WTC11 (cell line): ENCODE results near the gene IL4R. TPM values are rescaled to one million over a fixed set of nuclear protein-coding genes. Genes with fewer than 3 reads are reported as not detected.

Experiments
- ATAC-seq: fragments of 200-7000 bp; cut with Tn5 transposase; 2 replicates; pipeline ENCODE4 v1.10.0; 2021; ENCODE audit warnings: mild to moderate bottlenecking, moderate library complexity
- CTCF ChIA-PET: fragments of 300-600 bp; sonication (Branson Sonifier 250); formaldehyde crosslinking; loops from one replicate; lab custom pipeline; 2021; ENCODE audit warnings: antibody characterized with exemption; lab: Charles Lee
- POLR2A ChIA-PET: fragments of 350-600 bp; sonication (Branson Sonifier 250); formaldehyde crosslinking; loops from one replicate; lab custom pipeline; 2021; ENCODE audit warnings: antibody characterized with exemption; lab: Charles Lee
- DNase-seq: peaks from one replicate; pipeline ENCODE4 v3.0.0; 2021; ENCODE audit warnings: low spot score
- H3K27ac Mint-ChIP-seq: 2 replicates; pipeline ENCODE4 v1.8.0; 2021; ENCODE audit warnings: mixed read lengths
- H3K27me3 Mint-ChIP-seq: 2 replicates; pipeline ENCODE4 v1.8.0; 2021; ENCODE audit warnings: low read depth, mild to moderate bottlenecking, moderate library complexity, mixed read lengths
- H3K36me3 Mint-ChIP-seq: 2 replicates; pipeline ENCODE4 v1.8.0; 2021; ENCODE audit warnings: mixed read lengths
- H3K4me1 Mint-ChIP-seq: 2 replicates; pipeline ENCODE4 v1.8.0; 2022; ENCODE audit warnings: mixed read lengths
- H3K4me3 Mint-ChIP-seq: 2 replicates; pipeline ENCODE4 v1.8.0; 2021; ENCODE audit warnings: mild to moderate bottlenecking, moderate library complexity, mixed read lengths
- H3K9me3 Mint-ChIP-seq: 2 replicates; pipeline ENCODE4 v1.8.0; 2021; ENCODE audit warnings: mixed read lengths
- ATF3 ChIP-seq: sonication (generic); formaldehyde crosslinking; conservative IDR thresholded peaks from 2 replicates; pipeline ENCODE4 v1.8.1; 2022; ENCODE audit warnings: mild to moderate bottlenecking, missing genetic modification reagents
- CBFB ChIP-seq: sonication (generic); formaldehyde crosslinking; IDR thresholded peaks from 2 replicates; pipeline ENCODE4 v1.8.1; 2022; ENCODE audit warnings: mild to moderate bottlenecking, low read depth, missing genetic modification reagents
- CREB1 ChIP-seq: sonication (generic); formaldehyde crosslinking; IDR thresholded peaks from 2 replicates; pipeline ENCODE4 v1.8.0; 2023; ENCODE audit warnings: mild to moderate bottlenecking, missing genetic modification reagents
- CTCF ChIP-seq: fragments of 200-600 bp; IDR thresholded peaks from 2 replicates; pipeline ENCODE4 v1.8.0; 2022; ENCODE audit warnings: antibody characterized with exemption
- ELF4 ChIP-seq: sonication (generic); formaldehyde crosslinking; IDR thresholded peaks from 2 replicates; pipeline ENCODE4 v1.8.1; 2022; ENCODE audit warnings: low read depth, mild to moderate bottlenecking, moderate library complexity, missing genetic modification reagents
- FOXP4 ChIP-seq: sonication (generic); formaldehyde crosslinking; IDR thresholded peaks from 2 replicates; pipeline ENCODE4 v1.8.0; 2022; ENCODE audit warnings: mild to moderate bottlenecking, missing genetic modification reagents
- IRF1 ChIP-seq: sonication (generic); formaldehyde crosslinking; IDR thresholded peaks from 2 replicates; pipeline ENCODE4 v1.8.0; 2023; ENCODE audit warnings: missing genetic modification reagents
- KAT7 ChIP-seq: sonication (generic); formaldehyde crosslinking; IDR thresholded peaks from 2 replicates; pipeline ENCODE4 v1.8.1; 2023; ENCODE audit warnings: missing genetic modification reagents, mild to moderate bottlenecking, borderline replicate concordance
- MXD4 ChIP-seq: fragments of 250-450 bp; sonication (Bioruptor Pico); IDR thresholded peaks from 2 replicates; pipeline ENCODE4 v1.8.0; 2021; ENCODE audit warnings: mild to moderate bottlenecking, moderate library complexity, borderline replicate concordance
- NR2C2 ChIP-seq: sonication (generic); formaldehyde crosslinking; IDR thresholded peaks from 2 replicates; pipeline ENCODE4 v1.8.0; 2022; ENCODE audit warnings: mild to moderate bottlenecking, missing genetic modification reagents
- NR3C1 ChIP-seq: sonication (generic); formaldehyde crosslinking; conservative IDR thresholded peaks from 2 replicates; pipeline ENCODE4 v1.8.1; 2023; ENCODE audit warnings: low read depth, mild to moderate bottlenecking, missing genetic modification reagents
- SMAD3 ChIP-seq: sonication (generic); formaldehyde crosslinking; IDR thresholded peaks from 2 replicates; pipeline ENCODE4 v1.8.0; 2022; ENCODE audit warnings: missing genetic modification reagents, mild to moderate bottlenecking, borderline replicate concordance
- STAT6 ChIP-seq: sonication (generic); formaldehyde crosslinking; conservative IDR thresholded peaks from 2 replicates; pipeline ENCODE4 v1.8.1; 2023; ENCODE audit warnings: mild to moderate bottlenecking, low read depth, missing genetic modification reagents, moderate library complexity
- TP53 ChIP-seq: sonication (generic); formaldehyde crosslinking; IDR thresholded peaks from 2 replicates; pipeline ENCODE4 v1.8.1; 2023; ENCODE audit warnings: mild to moderate bottlenecking, missing genetic modification reagents
- USF1 ChIP-seq: sonication (generic); formaldehyde crosslinking; IDR thresholded peaks from 2 replicates; pipeline ENCODE4 v1.8.0; 2022; ENCODE audit warnings: mild to moderate bottlenecking, missing genetic modification reagents
- USF2 ChIP-seq: sonication (generic); formaldehyde crosslinking; IDR thresholded peaks from 2 replicates; pipeline ENCODE4 v1.8.1; 2023; ENCODE audit warnings: mild to moderate bottlenecking, missing genetic modification reagents, moderate library complexity
- ZBTB43 ChIP-seq: sonication (generic); formaldehyde crosslinking; IDR thresholded peaks from 2 replicates; pipeline ENCODE4 v1.8.1; 2023; ENCODE audit warnings: mild to moderate bottlenecking, missing genetic modification reagents
- ZMAT4 ChIP-seq: fragments of 250-450 bp; sonication (Bioruptor Pico); IDR thresholded peaks from 2 replicates; pipeline ENCODE4 v1.9.0; 2021; ENCODE audit warnings: mild to moderate bottlenecking
- ZNF138 ChIP-seq: sonication (generic); formaldehyde crosslinking; conservative IDR thresholded peaks from 2 replicates; pipeline ENCODE4 v1.8.1; 2022; ENCODE audit warnings: mild to moderate bottlenecking, moderate library complexity, missing genetic modification reagents
- ZNF232 ChIP-seq: sonication (generic); formaldehyde crosslinking; IDR thresholded peaks from 2 replicates; pipeline ENCODE4 v1.8.0; 2022; ENCODE audit warnings: mild to moderate bottlenecking, missing genetic modification reagents
- ZNF423 ChIP-seq: fragments of 250-450 bp; sonication (Bioruptor Pico); IDR thresholded peaks from 2 replicates; pipeline ENCODE4 v2.1.2; 2022; ENCODE audit warnings: mild to moderate bottlenecking, moderate library complexity
- ZNF512 ChIP-seq: sonication (generic); formaldehyde crosslinking; IDR thresholded peaks from 2 replicates; pipeline ENCODE4 v1.8.1; 2022; ENCODE audit warnings: missing genetic modification reagents, borderline replicate concordance
- ZSCAN18 ChIP-seq: fragments of 250-450 bp; sonication (Bioruptor Pico); IDR thresholded peaks from 2 replicates; pipeline ENCODE4 v2.1.2; 2022; ENCODE audit warnings: mild to moderate bottlenecking, moderate library complexity
- total RNA-seq: library from RNA; stranded (reverse); gene quantifications from 3 replicates; pipeline ENCODE4 v1.2.3, GENCODE V29; 2021

Gene IL4R
- total RNA-seq, 1 experiment from 2014 or later = 28.7 TPM

- peaks cover 35% of the 10 kb centered on the region for H3K4me1 Mint-ChIP-seq
- POLR2A ChIA-PET = no interaction called here
- peaks cover 3% of the 10 kb centered on the region; the same call in 1 of the 2 replicates for H3K27me3 Mint-ChIP-seq
- CTCF ChIA-PET = no interaction called here
- no peak overlapping the region for H3K27ac Mint-ChIP-seq
- H3K9me3 Mint-ChIP-seq = no peaks in the 10 kb centered on the region
- DNase-seq = peak; percentile 34
- H3K36me3 Mint-ChIP-seq = no peaks in the 10 kb centered on the region
- H3K4me3 Mint-ChIP-seq = peak overlapping the region; percentile 81
- ATAC-seq = peak; percentile 17
- no peak for TF ChIP-seq ZBTB43 (CRISPR knock-in tag)
- TF ChIP-seq KAT7 = 0 out of 2 replicates have a peak, but pooled peaks have one; percentile 23
- TF ChIP-seq STAT6 = no peak
- no peak for TF ChIP-seq ZMAT4 (CRISPR knock-in tag)
- TF ChIP-seq IRF1 = no peak
- no peak for TF ChIP-seq NR3C1 (CRISPR knock-in tag)
- TF ChIP-seq ELF4 (CRISPR knock-in tag) = no peak
- TF ChIP-seq CREB1 (CRISPR knock-in tag) = no peak
- no peak for TF ChIP-seq SMAD3 (CRISPR knock-in tag)
- no peak for TF ChIP-seq CBFB
- no peak for TF ChIP-seq USF1 (CRISPR knock-in tag)
- TF ChIP-seq FOXP4 (CRISPR knock-in tag) = 0 out of 2 replicates have a peak, but pooled peaks have one; percentile 44
- TF ChIP-seq TP53 (CRISPR knock-in tag) = no peak
- no peak for TF ChIP-seq ZNF423 (CRISPR knock-in tag)
- TF ChIP-seq MXD4 (CRISPR knock-in tag) = no peak
- TF ChIP-seq NR2C2 (CRISPR knock-in tag) = no peak
- no peak for TF ChIP-seq ZNF138
- TF ChIP-seq USF2 (CRISPR knock-in tag) = no peak
- no peak for TF ChIP-seq ZSCAN18
- no peak for TF ChIP-seq CTCF
- TF ChIP-seq ZNF232 (CRISPR knock-in tag) = no peak
- TF ChIP-seq ATF3 (CRISPR knock-in tag) = no peak
- no peak for TF ChIP-seq ZNF512 (CRISPR knock-in tag)
Measured at GRCh38 chr16:27314161-27314723, 468 bp downstream of the IL4R start.
